Retinal pigment epithelial cell (primary cell): ENCODE results near the gene IL1A.

Experiments
- DNase-seq: peaks from one replicate; pipeline ENCODE4 v3.0.0-alpha.2; 2010; ENCODE audit warnings: low read depth
- H3K4me3 ChIP-seq: 2 replicates; pipeline ENCODE4 v1.5.1; 2011; ENCODE audit warnings: mild to moderate bottlenecking, low read length, control low read depth, moderate library complexity
- CTCF ChIP-seq: conservative IDR thresholded peaks from 2 replicates; pipeline ENCODE4 v1.5.1; 2011; ENCODE audit warnings: low read depth, low read length, control low read depth, inconsistent platforms

IL1A gene

GRCh38 chr2:112825706-112826105, 41.4 kb upstream of the IL1A start:
- DNase-seq = no peak
- no peak for TF ChIP-seq CTCF

GRCh38 chr2:112824694-112825085, 40.4 kb upstream of the IL1A start:
- H3K4me3 ChIP-seq = no peak overlapping the region
- TF ChIP-seq CTCF = no peak
- DNase-seq = no peak

More at GRCh38 chr2:112825706-112826105, 41.4 kb upstream of the IL1A start:
- H3K4me3 ChIP-seq = no peak overlapping the region

- TF ChIP-seq CTCF = no peak
- DNase-seq = no peak
- H3K4me3 ChIP-seq = no peak overlapping the region
These were observed 37.4 kb upstream of the IL1A start for GRCh38 chr2:112821682-112822081.

- no peak for TF ChIP-seq CTCF
- H3K4me3 ChIP-seq = no peak overlapping the region
- no peak for DNase-seq
These were observed 36.8 kb upstream of the IL1A start for GRCh38 chr2:112821142-112821541.

- no peak overlapping the region for H3K4me3 ChIP-seq
- DNase-seq = no peak
- no peak for TF ChIP-seq CTCF
These were observed 36.0 kb upstream of the IL1A start for GRCh38 chr2:112820343-112820742.

GRCh38 chr2:112819081-112819480, 34.8 kb upstream of the IL1A start:
- H3K4me3 ChIP-seq = no peak overlapping the region
- DNase-seq = no peak
- TF ChIP-seq CTCF = no peak

- TF ChIP-seq CTCF = no peak
- DNase-seq = no peak
- no peak overlapping the region for H3K4me3 ChIP-seq
These were observed 34.0 kb upstream of the IL1A start for GRCh38 chr2:112818094-112818902.
